Measurements from ENCODE around the gene TBC1D7.

GRCh38 chr6:13339863-13340630 is 11.7 kb upstream of the TBC1D7 start:
- TF ChIP-seq POLR2A (IDR thresholded peaks at IDR 0.05) = no peak
- TF ChIP-seq, protein P1, sequence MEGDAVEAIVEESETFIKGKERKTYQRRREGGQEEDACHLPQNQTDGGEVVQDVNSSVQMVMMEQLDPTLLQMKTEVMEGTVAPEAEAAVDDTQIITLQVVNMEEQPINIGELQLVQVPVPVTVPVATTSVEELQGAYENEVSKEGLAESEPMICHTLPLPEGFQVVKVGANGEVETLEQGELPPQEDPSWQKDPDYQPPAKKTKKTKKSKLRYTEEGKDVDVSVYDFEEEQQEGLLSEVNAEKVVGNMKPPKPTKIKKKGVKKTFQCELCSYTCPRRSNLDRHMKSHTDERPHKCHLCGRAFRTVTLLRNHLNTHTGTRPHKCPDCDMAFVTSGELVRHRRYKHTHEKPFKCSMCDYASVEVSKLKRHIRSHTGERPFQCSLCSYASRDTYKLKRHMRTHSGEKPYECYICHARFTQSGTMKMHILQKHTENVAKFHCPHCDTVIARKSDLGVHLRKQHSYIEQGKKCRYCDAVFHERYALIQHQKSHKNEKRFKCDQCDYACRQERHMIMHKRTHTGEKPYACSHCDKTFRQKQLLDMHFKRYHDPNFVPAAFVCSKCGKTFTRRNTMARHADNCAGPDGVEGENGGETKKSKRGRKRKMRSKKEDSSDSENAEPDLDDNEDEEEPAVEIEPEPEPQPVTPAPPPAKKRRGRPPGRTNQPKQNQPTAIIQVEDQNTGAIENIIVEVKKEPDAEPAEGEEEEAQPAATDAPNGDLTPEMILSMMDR (IDR thresholded peaks at IDR 0.05) = no peak

Measured in upper lobe of left lung (tissue), 4 donors.